BLaER1 (cell line): Measurements from ENCODE around the gene MAP2K6.

Source experiments
- H3K27ac ChIP-seq: shearing (Covaris generic); formaldehyde crosslinking; 2 replicates; pipeline ENCODE4 v1.8.1; 2022
- H3K27me3 ChIP-seq: shearing (Covaris generic); formaldehyde crosslinking; 2 replicates; pipeline ENCODE4 v1.8.1; 2022
- H3K36me3 ChIP-seq: shearing (Covaris generic); formaldehyde crosslinking; 2 replicates; pipeline ENCODE4 v1.8.1; 2022
- H3K4me1 ChIP-seq: shearing (Covaris generic); formaldehyde crosslinking; 2 replicates; pipeline ENCODE4 v1.8.1; 2022
- H3K4me2 ChIP-seq: shearing (Covaris generic); formaldehyde crosslinking; 2 replicates; pipeline ENCODE4 v1.8.1; 2022
- H3K4me3 ChIP-seq: shearing (Covaris generic); formaldehyde crosslinking; 2 replicates; pipeline ENCODE4 v1.8.1; 2022
- H3K9ac ChIP-seq: shearing (Covaris generic); formaldehyde crosslinking; 2 replicates; pipeline ENCODE4 v1.8.1; 2022
- H3K9me3 ChIP-seq: shearing (Covaris generic); formaldehyde crosslinking; 2 replicates; pipeline ENCODE4 v1.8.1; 2022
- H4K20me1 ChIP-seq: shearing (Covaris generic); formaldehyde crosslinking; 2 replicates; pipeline ENCODE4 v1.8.1; 2022
- Cebpa-rat ChIP-seq: shearing (Covaris generic); IDR thresholded peaks from 2 replicates; pipeline ENCODE4 v1.8.1; 2022

Gene MAP2K6

DNA sequence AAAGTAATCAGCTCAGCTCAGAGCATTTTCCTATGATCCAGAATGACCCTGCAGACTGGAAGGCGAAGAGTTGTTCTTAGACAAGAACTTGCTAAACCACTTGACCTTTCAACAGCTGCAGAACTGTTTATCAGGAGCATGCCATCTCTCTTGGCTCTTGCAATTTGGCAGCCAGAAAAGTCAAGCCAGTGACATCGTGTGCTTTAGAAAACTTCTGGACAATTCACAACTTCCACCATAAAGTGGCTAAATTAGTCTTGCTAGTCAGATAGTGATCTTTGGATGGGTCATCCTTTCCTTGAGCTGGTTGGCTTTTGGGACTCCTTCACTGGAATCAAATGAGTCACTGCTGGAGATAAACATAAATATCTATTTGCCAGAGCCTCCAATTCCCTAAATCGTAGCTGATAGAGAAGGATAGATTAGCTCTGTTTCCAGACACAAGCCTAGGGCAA is 146.5 kb downstream of the MAP2K6 start:
- no peak overlapping the region for H3K27ac ChIP-seq
- H3K4me3 ChIP-seq, result no peak overlapping the region
- H3K4me2 ChIP-seq, result no peak overlapping the region
- no peaks in the 10 kb centered on the region for H3K4me1 ChIP-seq
- no peaks in the 10 kb centered on the region for H4K20me1 ChIP-seq
- TF ChIP-seq Cebpa-rat, result no peak
- no peak overlapping the region for H3K9ac ChIP-seq
- H3K36me3 ChIP-seq, result no peaks in the 10 kb centered on the region
- H3K27me3 ChIP-seq, result no peaks in the 10 kb centered on the region
- H3K9me3 ChIP-seq, result peaks cover 14% of the 10 kb centered on the region

DNA sequence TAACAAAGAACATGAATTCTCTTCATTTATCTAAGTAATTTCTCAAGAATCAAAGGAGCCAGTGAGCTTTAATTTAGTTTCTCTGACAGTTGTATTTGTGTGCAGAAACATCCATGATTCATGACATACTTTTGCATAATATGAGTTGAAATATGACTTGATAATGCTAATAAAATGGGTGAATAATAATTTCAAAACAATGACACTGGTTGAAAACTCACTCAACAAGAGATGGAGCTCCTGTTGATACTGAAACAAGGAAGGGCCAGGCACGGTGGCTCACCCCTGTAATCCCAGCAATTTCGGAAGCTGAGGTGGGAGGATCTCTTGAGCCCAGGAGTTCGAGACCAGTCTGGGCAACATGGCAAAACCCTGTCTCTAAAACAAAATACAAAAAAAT is 147.0 kb downstream of the MAP2K6 start:
- Histone ChIP-seq H3K4me2 (no peak overlapping the region), H3K9ac (no peak overlapping the region), H3K4me3 (no peak overlapping the region), H3K27me3 (no peaks in the 10 kb centered on the region), H3K4me1 (no peaks in the 10 kb centered on the region), H4K20me1 (no peaks in the 10 kb centered on the region), H3K36me3 (no peaks in the 10 kb centered on the region), H3K27ac (no peak overlapping the region), H3K9me3 (peaks cover 14% of the 10 kb centered on the region)
- TF ChIP-seq Cebpa-rat, result no peak

DNA sequence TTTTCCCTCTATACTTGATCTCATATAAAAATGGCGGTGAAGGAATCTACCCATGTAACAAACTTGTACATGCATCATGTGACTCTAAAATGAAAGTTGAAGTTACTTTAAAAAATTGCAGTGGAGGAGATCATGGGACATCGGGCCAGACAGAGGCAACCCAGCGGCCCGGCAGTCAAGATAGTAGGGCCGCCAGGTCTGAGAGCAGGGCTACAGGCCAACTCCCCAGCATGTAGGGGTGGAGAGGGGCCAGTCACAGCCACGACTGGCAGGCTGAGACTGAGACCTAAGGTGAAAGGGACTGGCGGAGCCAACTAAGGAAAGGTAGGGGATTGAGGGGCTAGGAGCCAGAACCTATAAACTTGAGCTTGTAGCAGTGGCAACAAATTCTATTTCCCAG is 150.9 kb downstream of the MAP2K6 start:
- Histone ChIP-seq H4K20me1 (no peaks in the 10 kb centered on the region), H3K9ac (no peak overlapping the region), H3K9me3 (peaks cover 14% of the 10 kb centered on the region), H3K4me3 (no peak overlapping the region), H3K27ac (no peak overlapping the region), H3K27me3 (no peaks in the 10 kb centered on the region), H3K4me1 (peaks cover 13% of the 10 kb centered on the region), H3K36me3 (no peaks in the 10 kb centered on the region), H3K4me2 (no peak overlapping the region)
- no peak for TF ChIP-seq Cebpa-rat

DNA sequence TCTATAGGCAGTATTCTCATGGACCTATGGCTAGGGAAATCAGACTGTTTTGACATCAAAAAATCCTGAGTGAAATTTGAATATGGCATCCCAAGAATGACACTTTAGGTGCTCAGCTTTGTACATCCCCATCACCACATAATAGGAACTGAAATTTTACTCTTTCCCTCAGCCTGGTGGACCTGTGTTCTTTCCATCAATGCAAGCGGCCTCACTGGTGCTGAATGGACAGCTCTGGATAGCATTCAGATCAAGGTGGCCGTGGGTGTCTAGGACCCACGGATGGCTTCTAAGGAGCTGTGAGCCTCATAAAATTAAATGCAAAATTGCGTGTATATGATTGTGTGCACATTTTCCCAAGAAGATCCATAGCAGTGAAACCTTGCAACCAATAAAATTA is 152.6 kb downstream of the MAP2K6 start:
- Histone ChIP-seq H3K9me3 (peaks cover 20% of the 10 kb centered on the region), H3K27me3 (no peaks in the 10 kb centered on the region), H4K20me1 (no peaks in the 10 kb centered on the region), H3K4me1 (peaks cover 29% of the 10 kb centered on the region), H3K36me3 (no peaks in the 10 kb centered on the region), H3K4me3 (no peak overlapping the region), H3K27ac (no peak overlapping the region), H3K4me2 (no peak overlapping the region), H3K9ac (no peak overlapping the region)
- TF ChIP-seq Cebpa-rat, result no peak

DNA sequence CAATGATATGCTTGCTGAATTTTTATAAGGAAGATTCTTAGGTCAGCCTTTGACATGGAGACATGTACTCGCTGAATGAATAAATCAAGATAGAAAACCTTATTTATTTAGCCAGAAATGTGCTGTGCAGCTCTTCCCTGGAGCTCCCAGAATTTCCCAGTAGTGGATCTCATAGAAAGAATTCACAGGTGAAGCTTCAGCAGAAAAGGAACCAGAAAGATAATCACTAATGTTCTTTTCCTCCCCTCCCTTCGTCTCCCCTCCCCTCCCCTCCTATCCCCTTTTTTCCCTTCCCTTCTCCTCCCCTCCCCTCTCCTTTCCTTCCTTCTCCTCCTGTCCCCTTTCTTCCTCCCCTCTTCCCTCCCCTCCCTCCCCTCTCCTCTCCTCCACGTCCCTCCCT is 158.2 kb downstream of the MAP2K6 start:
- no peak for TF ChIP-seq Cebpa-rat
- no peak overlapping the region for H3K4me3 ChIP-seq
- peak overlapping the region; percentile 24; the same call in 1 of the 2 replicates for H3K4me2 ChIP-seq
- no peaks in the 10 kb centered on the region for H3K36me3 ChIP-seq
- peaks cover 10% of the 10 kb centered on the region; the same call in 1 of the 2 replicates for H3K9me3 ChIP-seq
- H4K20me1 ChIP-seq, result no peaks in the 10 kb centered on the region
- no peak overlapping the region for H3K27ac ChIP-seq
- H3K27me3 ChIP-seq, result no peaks in the 10 kb centered on the region
- peaks cover 84% of the 10 kb centered on the region for H3K4me1 ChIP-seq
- H3K9ac ChIP-seq, result no peak overlapping the region

DNA sequence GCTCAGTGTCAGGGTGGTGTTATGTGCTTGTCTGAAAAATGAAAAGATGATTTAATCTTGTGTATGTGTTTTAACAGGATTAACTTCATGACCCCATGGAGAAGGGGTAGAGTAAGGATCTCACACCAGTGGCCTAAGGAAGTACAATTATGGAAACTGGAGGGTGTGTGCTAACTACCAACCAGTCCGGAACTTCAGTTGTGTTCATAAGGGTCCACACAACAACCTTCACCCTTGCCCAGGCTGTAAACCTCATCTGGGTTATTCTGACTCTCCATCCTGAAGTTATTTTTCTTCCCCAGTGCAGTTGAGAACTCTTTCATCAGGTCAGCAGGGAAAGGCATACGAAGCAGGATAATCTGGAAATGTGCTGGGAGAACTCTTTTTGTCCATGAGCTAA is 158.9 kb downstream of the MAP2K6 start:
- H3K36me3 ChIP-seq, result no peaks in the 10 kb centered on the region
- TF ChIP-seq Cebpa-rat, result no peak
- H3K4me2 ChIP-seq, result peak overlapping the region; percentile 58
- peak overlapping the region; percentile 89 for H3K27ac ChIP-seq
- H4K20me1 ChIP-seq, result no peaks in the 10 kb centered on the region
- H3K4me1 ChIP-seq, result peaks cover 90% of the 10 kb centered on the region
- no peak overlapping the region for H3K4me3 ChIP-seq
- H3K27me3 ChIP-seq, result no peaks in the 10 kb centered on the region
- peaks cover 10% of the 10 kb centered on the region; the same call in 1 of the 2 replicates for H3K9me3 ChIP-seq
- no peak overlapping the region for H3K9ac ChIP-seq

DNA sequence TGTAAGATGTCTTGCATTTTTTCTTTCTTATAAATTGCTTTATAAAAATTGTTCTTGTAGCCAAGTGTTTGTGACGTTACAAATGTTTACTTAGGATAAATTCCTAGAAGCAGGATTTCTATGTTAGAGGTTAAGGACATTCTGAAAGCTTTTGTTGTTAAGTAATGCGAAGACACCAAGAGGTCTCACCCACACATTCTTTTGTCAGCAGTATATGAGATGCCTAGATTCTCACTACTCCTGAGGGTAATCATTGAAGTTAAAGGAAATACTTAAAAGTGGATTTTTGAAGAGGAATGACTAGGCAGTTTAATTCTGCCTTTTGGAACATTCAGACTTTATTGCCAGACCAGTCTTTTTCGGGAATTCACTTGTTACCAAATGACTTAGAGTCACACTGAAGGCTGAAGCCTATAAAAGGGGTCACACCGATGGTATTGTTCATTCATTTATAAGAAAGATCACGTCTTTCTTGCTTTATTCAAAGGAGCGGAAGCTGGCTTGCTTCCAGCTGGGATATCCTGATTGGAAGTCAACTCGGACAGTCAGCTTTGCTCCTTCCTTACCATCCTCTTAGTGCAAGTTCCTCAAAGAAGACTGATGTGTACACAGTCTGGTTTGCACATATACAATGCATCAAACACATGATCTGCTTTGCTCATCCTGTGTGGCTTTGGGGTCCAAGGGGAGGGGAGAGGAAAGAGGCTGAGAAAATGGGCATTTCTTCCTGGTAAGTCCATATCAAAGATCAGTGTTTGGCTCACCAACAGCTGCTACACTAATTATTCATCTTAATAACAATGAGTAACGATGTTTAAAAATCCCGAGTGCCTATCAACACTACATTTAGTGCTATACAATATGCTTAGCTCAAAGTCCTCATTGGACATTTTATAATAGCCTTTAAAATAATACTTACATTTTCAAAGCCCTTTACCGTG is 160.0 kb downstream of the MAP2K6 start:
- peak overlapping the region; percentile 78 for H3K4me2 ChIP-seq
- H3K27ac ChIP-seq, result peak overlapping the region; percentile 89

GRCh38 chr17:69575346-69575761 is 160.9 kb downstream of the MAP2K6 start:
- Histone ChIP-seq H3K36me3 (no peaks in the 10 kb centered on the region), H3K9ac (peak overlapping the region; percentile 52; the same call in 1 of the 2 replicates), H3K9me3 (peaks cover 10% of the 10 kb centered on the region; the same call in 1 of the 2 replicates), H3K27me3 (no peaks in the 10 kb centered on the region), H3K27ac (peak overlapping the region; percentile 89), H3K4me2 (peak overlapping the region; percentile 78), H4K20me1 (no peaks in the 10 kb centered on the region), H3K4me3 (0 out of 2 replicates have a peak overlapping the region, but pooled peaks have one; percentile 12), H3K4me1 (peaks cover 98% of the 10 kb centered on the region)
- no peak for TF ChIP-seq Cebpa-rat

More for the DNA sequence above, 160.0 kb downstream of the MAP2K6 start:
- no peak overlapping the region for H3K4me3 ChIP-seq
- H3K9me3 ChIP-seq, result peaks cover 10% of the 10 kb centered on the region; the same call in 1 of the 2 replicates
- no peak for TF ChIP-seq Cebpa-rat
- no peaks in the 10 kb centered on the region for H3K36me3 ChIP-seq
- H3K4me1 ChIP-seq, result peaks cover 98% of the 10 kb centered on the region
- no peaks in the 10 kb centered on the region for H3K27me3 ChIP-seq
- H4K20me1 ChIP-seq, result no peaks in the 10 kb centered on the region
- peak overlapping the region; percentile 26; the same call in 1 of the 2 replicates for H3K9ac ChIP-seq

- peak overlapping the region; percentile 89 for H3K27ac ChIP-seq
- H3K4me3 ChIP-seq, result 0 out of 2 replicates have a peak overlapping the region, but pooled peaks have one; percentile 1
- TF ChIP-seq Cebpa-rat, result no peak
- H4K20me1 ChIP-seq, result no peaks in the 10 kb centered on the region
- H3K9ac ChIP-seq, result peak overlapping the region; percentile 16; the same call in 1 of the 2 replicates
- no peaks in the 10 kb centered on the region for H3K36me3 ChIP-seq
- no peaks in the 10 kb centered on the region for H3K27me3 ChIP-seq
- H3K4me1 ChIP-seq, result peaks cover 90% of the 10 kb centered on the region
- H3K9me3 ChIP-seq, result peaks cover 4% of the 10 kb centered on the region; the same call in 1 of the 2 replicates
- peak overlapping the region; percentile 78 for H3K4me2 ChIP-seq
Observed at GRCh38 chr17:69577098-69577497, 162.6 kb downstream of the MAP2K6 start.

DNA sequence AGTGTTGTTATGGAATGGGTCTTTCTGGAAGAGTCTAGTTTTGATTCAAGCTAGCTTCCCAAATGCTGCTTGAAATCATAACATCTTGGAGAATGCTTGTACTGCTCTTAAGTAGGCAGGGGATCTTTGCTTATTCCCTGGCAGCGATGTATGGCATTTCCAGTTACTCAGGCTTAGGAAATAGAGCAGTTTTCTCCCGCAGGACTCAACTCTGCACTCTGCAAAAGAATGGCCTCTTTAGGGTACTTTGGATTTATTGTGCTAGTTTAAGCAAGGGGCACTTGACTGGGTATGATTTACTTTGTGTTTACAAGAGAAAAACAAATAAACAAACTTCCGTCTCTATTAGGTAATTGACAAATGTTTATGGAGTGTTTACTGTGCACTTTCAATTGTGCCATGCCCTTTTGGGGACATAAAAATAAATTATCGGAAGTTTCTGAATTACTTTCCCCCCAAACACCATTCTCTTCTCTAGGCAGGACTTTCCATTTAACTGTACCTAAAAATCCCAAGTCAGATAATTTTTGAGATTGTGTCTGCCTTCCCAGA is 164.0 kb downstream of the MAP2K6 start:
- Histone ChIP-seq H3K4me3 (no peak overlapping the region), H3K36me3 (no peaks in the 10 kb centered on the region), H3K9ac (no peak overlapping the region; the same call in 1 of the 2 replicates), H3K4me2 (peak overlapping the region; percentile 78), H4K20me1 (no peaks in the 10 kb centered on the region), H3K9me3 (no peaks in the 10 kb centered on the region), H3K4me1 (peaks cover 92% of the 10 kb centered on the region), H3K27ac (peak overlapping the region; percentile 89), H3K27me3 (no peaks in the 10 kb centered on the region)
- TF ChIP-seq Cebpa-rat, result no peak
